ENCODE results near the gene ARL10. TPM values are rescaled to one million over a fixed set of nuclear protein-coding genes. Genes with fewer than 3 reads are reported as not detected.

The ARL10 gene
- total RNA-seq, 1 donor from 2014 or later = 9.1 TPM

GRCh38 chr5:176382721-176383120, 17.4 kb downstream of the ARL10 start:
- no peaks in the 10 kb centered on the region for H3F3A ChIP-seq (ENCODE audit: low read depth)
- no peaks in the 10 kb centered on the region for H3K36me3 ChIP-seq
- no peak overlapping the region for H3K27ac ChIP-seq
- H3K36me3 Mint-ChIP-seq = peaks cover 2% of the 10 kb centered on the region
- no peaks in the 10 kb centered on the region for H3K9me3 Mint-ChIP-seq
- DNase-seq (ENCODE audit: low spot score) = no peak
- no peak overlapping the region for H3K9ac ChIP-seq
- H3K4me1 Mint-ChIP-seq = peaks cover 12% of the 10 kb centered on the region
- H3K4me3 ChIP-seq = no peak overlapping the region
- H3K27me3 ChIP-seq = no peaks in the 10 kb centered on the region
- H3K4me1 ChIP-seq = peaks cover 7% of the 10 kb centered on the region
- H3K79me2 ChIP-seq (ENCODE audit: low read depth) = peaks cover 23% of the 10 kb centered on the region
- no peak overlapping the region for H3K27ac Mint-ChIP-seq
- H3K9me3 ChIP-seq (ENCODE audit: low read depth) = no peaks in the 10 kb centered on the region
- no peak for TF ChIP-seq EZH2 (IDR thresholded peaks at IDR 0.05)
- no peak for TF ChIP-seq CTCF (IDR thresholded peaks at IDR 0.05)
- no peak for TF ChIP-seq EZH2phosphoT487 (IDR thresholded peaks at IDR 0.05)
- no peak overlapping the region for H3K4me3 Mint-ChIP-seq
- no peak overlapping the region for H3K4me2 ChIP-seq
- peaks cover 7% of the 10 kb centered on the region for H4K20me1 ChIP-seq (ENCODE audit: low read depth)
- no peaks in the 10 kb centered on the region for H3K27me3 Mint-ChIP-seq (ENCODE audit: insufficient read depth, low read depth)
- no peak overlapping the region for H2AFZ ChIP-seq (replicated peaks)

- Mint-ChIP-seq H3K27ac (no peak overlapping the region), H3K9me3 (no peaks in the 10 kb centered on the region), H3K27me3 (ENCODE audit: insufficient read depth, low read depth) (peaks cover 1% of the 10 kb centered on the region), H3K4me1 (peaks cover 15% of the 10 kb centered on the region), H3K4me3 (no peak overlapping the region), H3K36me3 (peaks cover 2% of the 10 kb centered on the region)
- TF ChIP-seq EZH2phosphoT487 (IDR thresholded peaks at IDR 0.05) = no peak
- TF ChIP-seq EZH2 (IDR thresholded peaks at IDR 0.05) = no peak
- no peak for TF ChIP-seq CTCF (IDR thresholded peaks at IDR 0.05)
- no peak for DNase-seq (ENCODE audit: low spot score)
- Histone ChIP-seq H3K27me3 (no peaks in the 10 kb centered on the region), H3F3A (ENCODE audit: low read depth) (no peaks in the 10 kb centered on the region), H3K4me3 (no peak overlapping the region), H3K9me3 (ENCODE audit: low read depth) (no peaks in the 10 kb centered on the region), H3K36me3 (no peaks in the 10 kb centered on the region), H3K9ac (no peak overlapping the region), H3K4me1 (peaks cover 7% of the 10 kb centered on the region), H4K20me1 (ENCODE audit: low read depth) (peaks cover 8% of the 10 kb centered on the region), H3K4me2 (no peak overlapping the region), H3K79me2 (ENCODE audit: low read depth) (peaks cover 29% of the 10 kb centered on the region), H2AFZ (replicated peaks) (no peak overlapping the region), H3K27ac (no peak overlapping the region)
Measured at GRCh38 chr5:176383248-176383905, 18.1 kb downstream of the ARL10 start.

GRCh38 chr5:176383961-176384360, 18.7 kb downstream of the ARL10 start:
- H3K9me3 Mint-ChIP-seq = no peaks in the 10 kb centered on the region
- Histone ChIP-seq H3K4me2 (no peak overlapping the region), H3K27ac (no peak overlapping the region), H3K4me3 (no peak overlapping the region), H3K79me2 (ENCODE audit: low read depth) (peaks cover 29% of the 10 kb centered on the region), H3K9ac (no peak overlapping the region), H4K20me1 (ENCODE audit: low read depth) (peaks cover 8% of the 10 kb centered on the region), H3K9me3 (ENCODE audit: low read depth) (no peaks in the 10 kb centered on the region), H2AFZ (replicated peaks) (no peak overlapping the region), H3K4me1 (peaks cover 7% of the 10 kb centered on the region), H3K27me3 (no peaks in the 10 kb centered on the region), H3F3A (ENCODE audit: low read depth) (no peaks in the 10 kb centered on the region), H3K36me3 (no peaks in the 10 kb centered on the region)
- H3K27me3 Mint-ChIP-seq (ENCODE audit: insufficient read depth, low read depth) = peaks cover 7% of the 10 kb centered on the region
- H3K4me3 Mint-ChIP-seq = no peak overlapping the region
- DNase-seq (ENCODE audit: low spot score) = no peak
- no peak overlapping the region for H3K27ac Mint-ChIP-seq
- H3K4me1 Mint-ChIP-seq = peaks cover 15% of the 10 kb centered on the region
- H3K36me3 Mint-ChIP-seq = peaks cover 2% of the 10 kb centered on the region
- TF ChIP-seq CTCF (IDR thresholded peaks at IDR 0.05) (no peak), EZH2phosphoT487 (IDR thresholded peaks at IDR 0.05) (no peak), EZH2 (IDR thresholded peaks at IDR 0.05) (no peak)

All from neural progenitor cell (in vitro differentiated cells).